ENCODE results near the gene RPS15.

GRCh38 chr19:1465191-1466016, 27.2 kb downstream of the RPS15 start:
- TF ChIP-seq CTCF (IDR thresholded peaks at IDR 0.05) (peak in 3 of 4 experiments; percentile 9 to 52 (median 14)), POLR2AphosphoS5 (IDR thresholded peaks at IDR 0.05) (no peak), EP300 (IDR thresholded peaks at IDR 0.05) (no peak)
